HG02852 (cell line): ENCODE data around the gene PPP1R9B.

Experiments used
- ATAC-seq: cut with Tn5 transposase; IDR thresholded peaks from one replicate; pipeline ENCODE4 v1.9.1; 2021; ENCODE audit warnings: mild to moderate bottlenecking, moderate library complexity; ENCODE audit not compliant: unreplicated experiment

Gene PPP1R9B

GRCh38 chr17:50110591-50111349 is 39.7 kb downstream of the PPP1R9B start:
- no peak for ATAC-seq

- no peak for ATAC-seq
Observed at GRCh38 chr17:50109785-50110184, 40.7 kb downstream of the PPP1R9B start.

DNA sequence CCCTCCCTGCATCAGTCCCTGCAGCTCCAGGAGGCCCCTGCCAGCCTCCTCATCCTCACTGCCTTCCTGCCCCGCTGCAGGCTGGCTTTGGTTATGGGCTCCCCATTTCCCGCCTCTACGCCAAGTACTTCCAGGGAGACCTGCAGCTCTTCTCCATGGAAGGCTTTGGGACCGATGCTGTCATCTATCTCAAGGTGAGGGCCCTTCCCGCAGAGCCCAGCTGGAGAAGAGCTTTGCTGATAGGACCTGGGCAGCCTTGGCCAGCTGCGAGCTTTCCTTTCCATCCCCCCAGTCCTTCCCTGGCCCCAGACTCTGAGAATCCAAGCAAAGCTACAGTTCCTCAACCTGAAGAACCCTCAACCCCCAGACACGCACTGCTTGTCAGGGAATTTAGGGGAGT is 41.3 kb downstream of the PPP1R9B start:
- ATAC-seq: no peak

DNA sequence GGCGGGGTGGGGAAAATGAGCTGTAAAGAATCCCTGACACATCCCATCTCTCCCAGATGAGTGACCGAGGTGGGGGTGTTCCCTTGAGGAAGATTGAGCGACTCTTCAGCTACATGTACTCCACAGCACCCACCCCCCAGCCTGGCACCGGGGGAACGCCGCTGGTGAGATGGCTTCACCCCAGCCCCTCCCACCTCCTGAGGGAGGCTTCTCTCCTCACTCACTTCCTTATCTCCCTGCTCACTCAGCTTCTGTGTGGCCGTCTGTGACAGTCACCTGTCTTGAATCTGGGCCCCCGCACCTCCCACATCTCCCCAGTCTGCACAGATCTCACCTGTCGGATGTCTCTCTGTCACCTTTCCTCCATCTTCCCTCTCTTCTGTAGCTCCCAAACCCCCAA is 41.9 kb downstream of the PPP1R9B start:
- ATAC-seq: no peak

GRCh38 chr17:50107790-50108414 is 42.6 kb downstream of the PPP1R9B start:
- no peak for ATAC-seq

DNA sequence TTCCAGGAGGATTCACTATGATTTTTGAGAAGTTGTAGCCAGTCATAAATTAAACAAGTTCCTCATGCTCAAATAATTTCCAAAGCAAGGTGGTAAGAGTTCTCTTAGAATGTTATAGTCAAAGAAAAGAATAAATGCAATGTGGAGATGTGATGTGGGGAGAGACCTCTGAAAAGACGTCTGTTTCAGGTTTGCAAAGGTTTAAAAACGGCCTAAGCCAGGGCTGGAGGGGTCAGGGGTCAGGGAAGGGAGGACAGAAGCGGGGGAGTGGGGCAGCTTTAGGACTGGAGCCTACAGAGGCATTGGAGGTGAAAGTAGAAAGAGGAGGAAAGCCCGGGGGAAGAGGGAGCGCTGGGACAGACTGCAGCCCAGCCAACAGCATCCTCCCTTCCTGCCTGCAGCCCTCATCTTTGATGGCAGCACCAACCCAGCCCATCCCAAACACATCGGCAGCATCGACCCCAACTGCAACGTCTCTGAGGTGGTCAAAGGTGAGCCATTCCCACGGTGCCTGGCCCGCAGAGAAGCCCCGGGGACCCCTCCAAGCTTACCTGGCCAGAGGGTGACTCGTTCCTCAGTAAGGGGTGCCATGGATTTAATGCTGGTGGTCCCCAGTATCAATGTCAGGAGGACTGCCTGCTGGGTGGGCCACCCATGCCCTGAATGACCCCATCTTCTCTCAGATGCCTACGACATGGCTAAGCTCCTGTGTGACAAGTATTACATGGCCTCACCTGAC is 43.9 kb downstream of the PPP1R9B start:
- no peak for ATAC-seq

GRCh38 chr17:50105811-50106210 is 44.7 kb downstream of the PPP1R9B start:
- no peak for ATAC-seq

DNA sequence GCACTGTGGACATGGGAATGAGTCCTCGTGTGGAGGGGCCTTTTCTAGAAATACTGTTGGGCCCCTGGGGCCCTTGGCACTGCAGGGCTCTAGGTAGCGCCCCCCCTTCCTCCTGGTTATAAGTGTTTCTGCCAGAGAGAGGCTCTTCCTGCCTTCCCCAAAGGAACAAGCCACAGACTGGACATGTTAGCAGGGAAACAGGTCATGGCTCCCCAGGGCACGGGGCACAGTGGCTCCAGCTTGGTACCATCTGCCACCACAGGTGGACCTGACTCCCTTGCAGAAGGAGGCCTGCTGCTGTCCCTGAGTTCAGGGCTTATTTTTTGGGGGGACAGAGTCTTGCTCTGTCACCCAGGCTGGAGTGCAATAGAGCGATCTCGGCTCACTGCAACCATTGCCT is 46.5 kb downstream of the PPP1R9B start:
- ATAC-seq: no peak

DNA sequence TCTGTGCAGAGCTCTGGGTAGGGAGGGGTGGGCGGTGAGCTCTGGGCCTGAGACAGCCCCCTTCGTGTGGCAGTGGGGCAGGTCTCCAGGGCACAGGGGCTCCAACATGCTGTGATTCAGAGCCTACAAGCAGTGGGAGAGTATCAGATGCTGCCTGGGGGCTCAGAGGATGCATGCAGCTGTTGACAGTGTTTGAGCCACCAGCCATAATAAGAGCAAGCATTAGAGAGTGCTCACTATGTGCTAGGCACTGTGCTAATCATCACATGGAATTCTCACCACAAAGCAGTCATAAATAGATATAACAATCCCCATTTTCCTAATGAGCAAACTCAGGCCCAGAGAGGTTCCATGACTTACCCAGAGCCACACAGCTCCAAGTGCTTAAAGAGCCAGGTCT is 47.2 kb downstream of the PPP1R9B start:
- ATAC-seq: no peak

DNA sequence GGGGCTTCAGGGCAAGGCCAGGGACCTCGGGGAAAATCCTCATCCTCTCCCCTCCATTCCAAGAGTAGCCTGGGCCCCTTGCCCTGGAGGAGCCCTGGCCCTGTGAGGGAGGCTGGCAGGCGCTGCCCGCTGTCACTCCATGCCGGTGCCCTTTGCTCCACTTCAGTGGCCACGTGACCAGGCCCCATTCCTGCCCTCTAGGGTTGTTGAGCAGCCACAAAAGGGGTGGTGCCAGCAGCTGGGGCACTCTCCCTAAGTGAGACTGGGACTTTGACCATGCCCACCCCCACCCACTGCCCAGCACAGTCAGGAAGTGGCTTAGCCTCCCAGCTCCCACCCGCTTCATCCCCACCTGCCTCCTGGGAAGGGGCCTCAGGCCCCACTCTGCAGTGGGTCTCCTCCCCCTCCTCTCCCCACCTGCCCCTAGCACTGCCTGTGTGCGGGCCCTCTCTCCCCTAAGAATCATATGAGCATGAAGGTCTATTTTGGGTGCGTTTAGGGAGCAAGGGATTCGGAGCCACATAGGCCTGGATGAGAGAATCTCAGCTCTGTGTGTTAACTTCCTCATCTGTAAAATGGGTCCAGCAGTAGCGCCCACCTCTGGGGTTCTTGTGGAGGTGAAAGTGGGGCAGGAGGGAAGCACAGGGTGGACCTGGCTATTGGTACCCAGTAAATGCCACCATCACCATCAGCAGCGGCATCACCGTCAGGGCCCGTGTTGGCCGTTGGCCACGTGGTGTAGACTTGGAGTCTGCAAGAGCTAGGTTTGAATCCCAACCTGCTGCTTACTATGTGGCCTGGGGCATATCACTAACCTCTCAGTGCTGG is 48.1 kb downstream of the PPP1R9B start:
- no peak for ATAC-seq

- no peak for ATAC-seq
Observed at GRCh38 chr17:50101346-50102163, 48.9 kb downstream of the PPP1R9B start.

DNA sequence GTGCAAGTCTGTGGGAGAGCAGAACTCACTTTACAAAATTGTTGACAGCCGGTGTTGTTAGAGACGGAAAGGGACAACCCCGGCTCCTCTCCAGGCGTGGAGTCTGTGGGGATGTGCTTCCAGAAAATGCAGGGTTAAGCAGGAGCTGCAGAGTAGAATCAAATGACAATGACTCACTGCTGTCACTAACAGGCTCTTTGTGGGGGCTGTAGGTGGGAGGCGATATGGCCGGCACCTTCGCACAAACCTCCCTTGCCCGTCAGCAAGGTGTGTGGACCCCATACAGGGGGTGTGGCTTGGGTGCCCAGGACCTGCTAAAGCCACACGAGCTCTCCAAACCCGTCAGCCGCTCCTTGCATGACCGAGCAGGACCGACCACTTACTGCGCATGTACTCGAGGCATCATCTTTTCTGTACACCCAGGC is 49.5 kb downstream of the PPP1R9B start:
- ATAC-seq: no peak

GRCh38 chr17:50100480-50100883 is 50.0 kb downstream of the PPP1R9B start:
- ATAC-seq: no peak

DNA sequence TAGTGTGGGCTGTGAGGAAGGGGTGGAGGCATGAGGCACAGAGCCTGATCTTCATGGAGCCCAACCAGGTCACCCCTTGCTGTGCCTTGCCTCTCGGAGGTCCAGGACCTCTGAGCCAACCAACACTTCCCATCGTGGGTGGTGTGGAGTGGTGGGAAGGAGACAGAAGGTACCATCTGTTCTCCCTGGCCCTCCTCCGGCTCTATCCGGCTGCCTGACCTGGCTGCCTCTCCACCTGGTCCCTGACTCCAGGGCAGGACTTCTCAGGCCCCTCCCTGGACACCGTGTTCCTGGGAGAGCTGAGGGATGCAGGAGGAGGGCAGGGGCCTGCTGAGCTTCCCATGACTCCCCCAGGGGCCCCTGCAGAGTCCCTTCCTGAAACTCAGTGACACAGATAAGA is 51.5 kb downstream of the PPP1R9B start:
- no peak for ATAC-seq

GRCh38 chr17:50098583-50098982 is 51.9 kb downstream of the PPP1R9B start:
- no peak for ATAC-seq

DNA sequence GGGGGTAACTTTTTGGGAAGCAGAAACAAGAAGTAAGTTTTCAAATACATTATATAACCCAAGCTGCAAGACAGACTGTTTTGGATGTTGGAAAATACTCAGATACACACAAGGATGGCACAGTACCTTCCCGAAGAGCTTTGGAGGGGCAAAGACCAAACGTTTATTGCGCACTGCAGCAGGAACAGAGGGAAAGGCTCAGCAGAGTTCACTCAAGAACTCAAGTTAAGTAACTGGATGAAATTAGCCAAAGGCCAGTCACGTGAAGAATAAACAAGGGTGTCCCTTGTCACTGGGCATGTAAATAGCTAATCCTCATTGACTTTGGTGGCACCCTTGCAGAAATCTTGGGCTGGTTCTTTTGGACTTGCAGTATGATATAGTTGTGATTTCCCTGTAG is 52.6 kb downstream of the PPP1R9B start:
- no peak for ATAC-seq

GRCh38 chr17:50097455-50097854 is 53.0 kb downstream of the PPP1R9B start:
- no peak for ATAC-seq

- no peak for ATAC-seq
Observed at GRCh38 chr17:50096758-50097157, 53.7 kb downstream of the PPP1R9B start.

DNA sequence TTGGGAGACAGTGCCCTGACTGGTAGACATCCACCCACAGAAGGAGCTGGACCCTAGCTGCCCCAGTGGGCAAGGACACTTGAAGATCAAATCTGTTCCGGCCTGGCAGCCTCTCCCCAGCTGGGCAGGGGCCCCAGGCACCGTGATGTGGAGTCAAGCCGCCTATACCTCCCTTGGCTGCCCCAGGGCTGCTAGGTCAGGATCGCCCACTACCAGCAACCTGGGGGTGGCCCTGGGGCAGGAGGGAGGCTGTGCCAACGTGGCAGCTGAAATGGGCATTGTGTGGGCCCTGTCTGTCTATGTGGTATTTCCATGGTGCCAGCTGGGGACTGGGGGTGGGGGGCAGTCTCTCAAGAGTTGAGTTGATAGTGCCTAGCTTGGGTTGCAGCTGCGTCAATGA is 54.4 kb downstream of the PPP1R9B start:
- ATAC-seq: no peak

DNA sequence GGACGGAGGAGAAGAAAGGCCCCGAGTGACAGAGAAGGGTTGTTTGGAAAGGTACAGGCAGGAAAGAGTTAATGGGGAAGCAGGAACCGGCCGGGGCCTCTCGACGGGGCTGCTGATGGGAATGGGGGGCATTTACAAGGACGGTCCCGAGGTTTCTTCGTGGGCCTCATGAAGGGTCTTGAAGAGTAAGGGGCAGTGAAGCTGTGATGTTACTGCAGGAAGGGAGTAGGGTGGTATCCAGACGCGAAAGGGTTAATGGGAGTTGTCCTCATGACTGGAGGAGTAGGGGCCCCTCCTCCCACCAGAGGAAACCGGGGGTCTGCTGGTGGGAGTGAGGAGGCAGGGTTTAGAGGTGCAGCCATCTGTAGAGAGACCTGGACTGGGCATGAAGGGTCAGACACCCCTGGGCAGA is 54.8 kb downstream of the PPP1R9B start:
- peak; percentile 1 for ATAC-seq
